GM23338 (cell line): ENCODE data around the gene HTR4. TPM values are rescaled to one million over a fixed set of nuclear protein-coding genes. Genes with fewer than 3 reads are reported as not detected.

Experiments used
- ATAC-seq: fragments of 200-7000 bp; cut with Tn5 transposase; 3 replicates; pipeline ENCODE4 v1.9.1; 2020
- DNase-seq: peaks from one replicate; pipeline ENCODE4 v3.0.0-alpha.2; 2015; ENCODE audit warnings: low spot score
- H2AFZ ChIP-seq: fragments of 200-600 bp; sonication (generic); 2 replicates; pipeline ENCODE4 v1.8.0; 2016; ENCODE audit warnings: antibody characterized with exemption, mild to moderate bottlenecking, moderate library complexity
- H3F3A ChIP-seq: fragments of 200-600 bp; sonication (generic); replicated peaks from 2 replicates; pipeline ENCODE4 v1.8.0; 2017; ENCODE audit warnings: antibody characterized with exemption, mixed run types, low read depth
- H3K27ac ChIP-seq: fragments of 200-600 bp; sonication (generic); 2 replicates; pipeline ENCODE4 v1.6.1; 2016; ENCODE audit warnings: low read depth
- H3K27me3 ChIP-seq: fragments of 200-600 bp; sonication (generic); 2 replicates; pipeline ENCODE4 v1.8.0; 2016; ENCODE audit warnings: mild to moderate bottlenecking, mixed run types, moderate library complexity; ENCODE audit not compliant: insufficient read depth
- H3K36me3 ChIP-seq: fragments of 200-600 bp; sonication (generic); 2 replicates; pipeline ENCODE4 v1.8.0; 2016; ENCODE audit warnings: mild to moderate bottlenecking; ENCODE audit not compliant: insufficient read depth
- H3K4me1 ChIP-seq: fragments of 200-600 bp; sonication (generic); 2 replicates; pipeline ENCODE4 v1.8.0; 2016; ENCODE audit warnings: mild to moderate bottlenecking, moderate library complexity; ENCODE audit not compliant: insufficient read depth
- H3K4me2 ChIP-seq: fragments of 200-600 bp; sonication (generic); 2 replicates; pipeline ENCODE4 v1.7.1; 2017; ENCODE audit warnings: mixed run types
- H3K4me3 ChIP-seq: fragments of 200-600 bp; sonication (generic); 2 replicates; pipeline ENCODE4 v1.6.1; 2016; ENCODE audit warnings: mixed run types
- H3K79me2 ChIP-seq: fragments of 200-600 bp; sonication (generic); replicated peaks from 2 replicates; pipeline ENCODE4 v1.8.0; 2017; ENCODE audit warnings: mild to moderate bottlenecking; ENCODE audit not compliant: insufficient read depth
- H3K9me2 ChIP-seq: fragments of 200-600 bp; sonication (generic); 2 replicates; pipeline ENCODE4 v1.8.0; 2017; ENCODE audit not compliant: insufficient read depth
- H4K20me1 ChIP-seq: fragments of 200-600 bp; sonication (generic); replicated peaks from 2 replicates; pipeline ENCODE4 v1.8.0; 2017; ENCODE audit warnings: mild to moderate bottlenecking; ENCODE audit not compliant: insufficient read depth
- H3K27ac Mint-ChIP-seq: 2 replicates; pipeline ENCODE4 v1.8.0; 2020; ENCODE audit warnings: inconsistent platforms, mild to moderate bottlenecking, moderate library complexity, mixed read lengths
- H3K27me3 Mint-ChIP-seq: 3 replicates; pipeline ENCODE4 v1.8.0; 2022; ENCODE audit warnings: low read depth, mild to moderate bottlenecking, moderate library complexity, mixed read lengths, inconsistent platforms; ENCODE audit not compliant: insufficient read depth, poor library complexity
- H3K36me3 Mint-ChIP-seq: 3 replicates; pipeline ENCODE4 v1.8.0; 2021; ENCODE audit warnings: low read depth, mild to moderate bottlenecking, inconsistent platforms, moderate library complexity, mixed read lengths
- H3K4me1 Mint-ChIP-seq: 3 replicates; pipeline ENCODE4 v1.8.0; 2020; ENCODE audit warnings: mild to moderate bottlenecking, inconsistent platforms, mixed read lengths
- H3K4me3 Mint-ChIP-seq: 3 replicates; pipeline ENCODE4 v1.8.0; 2021; ENCODE audit warnings: moderate library complexity, mild to moderate bottlenecking, inconsistent platforms, mixed read lengths
- H3K9me3 Mint-ChIP-seq: 3 replicates; pipeline ENCODE4 v1.8.0; 2020; ENCODE audit warnings: moderate library complexity, mild to moderate bottlenecking, inconsistent platforms, mixed read lengths
- CREB1 ChIP-seq: fragments of 250-450 bp; sonication (Bioruptor Pico); IDR thresholded peaks from 2 replicates; pipeline ENCODE4 v1.5.0; 2020; ENCODE audit warnings: low read depth, mild to moderate bottlenecking, moderate library complexity
- CTCF ChIP-seq, 2 experiments: fragments of 200-600 bp in 1 of 2; sonication (generic) in 1 of 2; conservative IDR thresholded peaks; 2 replicates each; pipeline versions ENCODE4 v1.5.1 to v1.6.1; 2016 to 2017; ENCODE audit warnings: antibody characterized with exemption in 2 of 2, low read depth in 2 of 2, mild to moderate bottlenecking in 2 of 2, moderate library complexity in 1 of 2
- ETS1 ChIP-seq: IDR thresholded peaks from 2 replicates; pipeline ENCODE4 v1.6.1; 2016; ENCODE audit warnings: antibody characterized with exemption
- EZH2 ChIP-seq: fragments of 200-600 bp; sonication (generic); IDR thresholded peaks from one replicate; pipeline ENCODE4 v1.8.0; 2017; ENCODE audit warnings: antibody characterized with exemption, mild to moderate bottlenecking, low read depth; ENCODE audit not compliant: unreplicated experiment
- POLR2AphosphoS5 ChIP-seq: IDR thresholded peaks from 2 replicates; pipeline ENCODE4 v1.6.1; 2016; ENCODE audit warnings: antibody characterized with exemption, low read depth
- REST ChIP-seq: IDR thresholded peaks from one replicate; pipeline ENCODE4 v1.6.1; 2018; ENCODE audit warnings: antibody characterized with exemption; ENCODE audit not compliant: unreplicated experiment
- STAT1 ChIP-seq: IDR thresholded peaks from one replicate; pipeline ENCODE4 v1.6.1; 2016; ENCODE audit warnings: antibody characterized with exemption; ENCODE audit not compliant: unreplicated experiment
- ZNF462 ChIP-seq: fragments of 250-450 bp; sonication (Bioruptor Pico); IDR thresholded peaks from 2 replicates; pipeline ENCODE4 v1.5.0; 2020; ENCODE audit warnings: mild to moderate bottlenecking, moderate library complexity
- polyA plus RNA-seq: library from polyadenylated mRNA; unstranded; fragments of >200 nt; fragmentation: Nextera tagmentation; extraction: Ambion mirVana; gene quantifications from 2 replicates; pipeline ENCODE4 v1.2.1, GENCODE V29; 2016
- total RNA-seq: library from RNA; depleted of rRNA; stranded (reverse); fragments of >200 nt; shearing (Covaris generic); gene quantifications from 2 replicates; pipeline ENCODE4 v1.2.3, GENCODE V29; 2014

Gene HTR4
- total and polyA plus RNA-seq, 2 experiments from 2014 or later = 0.10 TPM; not detected in 1

- Mint-ChIP-seq H3K4me1 (no peaks in the 10 kb centered on the region), H3K9me3 (peaks cover 7% of the 10 kb centered on the region; the same call in 2 of the 3 replicates), H3K27me3 (no peaks in the 10 kb centered on the region), H3K27ac (no peak overlapping the region), H3K36me3 (no peaks in the 10 kb centered on the region), H3K4me3 (no peak overlapping the region)
- H4K20me1 ChIP-seq = no peaks in the 10 kb centered on the region
- H3K79me2 ChIP-seq = no peaks in the 10 kb centered on the region
- no peak overlapping the region for H2AFZ ChIP-seq
- H3F3A ChIP-seq = no peaks in the 10 kb centered on the region
- no peak overlapping the region for H3K27ac ChIP-seq
- no peak overlapping the region for H3K4me3 ChIP-seq
- DNase-seq (no peak), ATAC-seq (no peak)
- no peaks in the 10 kb centered on the region; the same call in 1 of the 2 replicates for H3K9me2 ChIP-seq
- H3K4me1 ChIP-seq = no peaks in the 10 kb centered on the region
- no peak overlapping the region for H3K4me2 ChIP-seq
- no peaks in the 10 kb centered on the region for H3K36me3 ChIP-seq
- TF ChIP-seq POLR2AphosphoS5 (no peak), ZNF462 (CRISPR knock-in tag) (no peak)
- no peaks in the 10 kb centered on the region for H3K27me3 ChIP-seq
Measured at GRCh38 chr5:148515460-148515859, 138.9 kb downstream of the HTR4 start.

GRCh38 chr5:148514344-148514743 is 140.0 kb downstream of the HTR4 start:
- Mint-ChIP-seq H3K4me3 (no peak overlapping the region), H3K9me3 (peaks cover 7% of the 10 kb centered on the region; the same call in 2 of the 3 replicates), H3K4me1 (no peaks in the 10 kb centered on the region), H3K36me3 (no peaks in the 10 kb centered on the region), H3K27me3 (no peaks in the 10 kb centered on the region), H3K27ac (no peak overlapping the region)
- no peaks in the 10 kb centered on the region for H3F3A ChIP-seq
- ATAC-seq (no peak), DNase-seq (no peak)
- no peaks in the 10 kb centered on the region for H4K20me1 ChIP-seq
- no peaks in the 10 kb centered on the region for H3K79me2 ChIP-seq
- H3K4me1 ChIP-seq = no peaks in the 10 kb centered on the region
- no peak overlapping the region for H2AFZ ChIP-seq
- H3K4me2 ChIP-seq = no peak overlapping the region
- H3K4me3 ChIP-seq = no peak overlapping the region
- H3K27me3 ChIP-seq = no peaks in the 10 kb centered on the region
- H3K27ac ChIP-seq = no peak overlapping the region
- H3K9me2 ChIP-seq = no peaks in the 10 kb centered on the region; the same call in 1 of the 2 replicates
- H3K36me3 ChIP-seq = no peaks in the 10 kb centered on the region
- TF ChIP-seq EZH2 = no peak
- no peak for TF ChIP-seq CTCF (conservative IDR thresholded peaks at IDR 0.05; ENCODE audit: low read depth in 2 of 2)
- no peak for TF ChIP-seq STAT1
- no peak for TF ChIP-seq CREB1 (CRISPR knock-in tag)
- no peak for TF ChIP-seq ETS1
- no peak for TF ChIP-seq REST
